ENCODE measurements around the gene MESD.

MESD gene

DNA sequence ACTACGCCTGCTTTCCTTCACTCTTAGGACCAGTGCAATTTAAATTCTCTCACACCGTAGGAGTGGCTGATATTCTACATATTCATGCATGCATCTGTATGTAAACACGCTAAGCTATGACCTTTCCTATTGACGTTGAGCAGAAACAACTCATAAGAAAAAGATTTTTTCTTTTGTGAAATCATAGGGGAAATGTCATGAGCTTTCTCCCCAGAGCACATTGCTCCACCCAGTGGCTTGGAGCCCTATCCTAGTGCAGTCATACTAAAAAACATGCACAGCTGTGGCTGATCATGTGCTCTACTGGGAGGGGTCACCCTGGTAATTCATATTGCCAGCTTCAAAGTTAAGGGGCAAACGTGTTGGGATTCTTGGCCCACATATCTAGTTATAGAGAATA, 1.8 kb upstream of the MESD start:
- no peak for DNase-seq (ENCODE audit: low read depth)

DNA sequence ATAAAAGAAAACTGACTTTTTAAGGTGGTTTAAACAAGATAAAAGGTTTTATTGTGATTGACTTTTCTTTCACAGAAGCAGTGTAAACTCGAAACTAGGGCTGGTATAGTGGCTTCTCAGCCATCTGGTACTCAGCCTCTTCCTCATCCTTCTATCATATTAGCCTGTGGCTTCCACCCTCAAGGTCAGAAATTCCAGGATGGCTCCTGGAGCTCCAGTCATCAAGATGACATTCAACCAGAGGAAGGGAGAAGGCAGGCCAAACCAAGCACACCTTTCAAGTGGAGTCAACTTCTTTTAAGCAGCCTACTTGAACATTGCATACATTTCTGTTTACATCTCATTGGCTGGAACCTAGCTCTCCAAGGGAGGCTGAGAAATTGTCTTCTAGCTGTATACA, 1.3 kb upstream of the MESD start:
- no peak for DNase-seq (ENCODE audit: low read depth)

DNA sequence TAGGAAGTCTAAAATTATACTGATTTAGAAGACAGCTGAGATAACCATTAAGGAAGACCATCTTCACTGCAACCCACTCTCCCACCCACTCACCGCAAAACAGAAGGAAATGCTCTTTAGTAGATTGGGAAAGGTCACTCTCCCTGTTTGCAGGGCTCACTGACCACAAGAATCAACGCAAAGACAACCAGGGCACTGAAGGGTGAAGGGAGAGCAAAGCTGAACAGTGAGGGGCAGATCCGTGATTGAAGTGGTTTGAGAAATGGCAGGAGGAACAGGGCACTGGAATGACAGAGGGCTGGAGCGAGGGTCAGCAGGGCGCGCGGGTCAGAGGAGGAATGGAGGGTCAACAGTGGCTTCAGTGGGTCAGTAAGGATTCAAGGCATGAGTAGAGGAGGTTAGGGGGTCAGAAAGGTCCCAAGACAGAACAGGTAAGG, 520 bp downstream of the MESD start:
- DNase-seq (ENCODE audit: low read depth) = no peak

DNA sequence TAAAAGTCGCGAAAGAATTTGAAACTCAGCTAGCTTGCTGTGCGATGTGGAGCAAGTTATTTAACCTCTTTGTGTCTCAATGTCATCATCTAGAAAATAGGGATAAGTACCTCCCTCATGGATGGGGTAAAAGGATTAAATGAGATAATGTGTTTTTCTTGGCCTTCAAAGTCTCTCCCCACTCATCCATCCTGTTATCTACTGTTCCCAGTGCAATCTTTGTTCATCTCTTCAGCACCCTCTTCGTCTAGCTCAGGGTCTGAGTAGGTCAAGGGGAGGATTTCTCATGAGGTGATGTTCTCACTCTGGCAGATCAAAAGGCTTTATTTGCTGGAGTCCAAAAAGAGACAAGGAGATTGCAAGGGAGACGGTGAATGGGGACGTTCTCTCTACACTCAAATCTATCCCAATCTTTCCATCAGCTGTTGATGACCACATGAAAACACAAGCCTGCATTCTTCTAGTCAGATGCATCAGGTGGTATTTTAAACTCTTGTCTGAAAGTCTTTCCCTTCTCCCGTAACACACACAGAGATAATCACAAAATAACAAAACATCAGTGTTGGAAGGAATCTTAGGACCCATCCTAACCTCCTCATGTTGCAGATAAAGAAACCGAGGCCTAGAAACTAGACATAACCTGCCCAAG, 1.3 kb downstream of the MESD start:
- no peak for DNase-seq (ENCODE audit: low read depth)

DNA sequence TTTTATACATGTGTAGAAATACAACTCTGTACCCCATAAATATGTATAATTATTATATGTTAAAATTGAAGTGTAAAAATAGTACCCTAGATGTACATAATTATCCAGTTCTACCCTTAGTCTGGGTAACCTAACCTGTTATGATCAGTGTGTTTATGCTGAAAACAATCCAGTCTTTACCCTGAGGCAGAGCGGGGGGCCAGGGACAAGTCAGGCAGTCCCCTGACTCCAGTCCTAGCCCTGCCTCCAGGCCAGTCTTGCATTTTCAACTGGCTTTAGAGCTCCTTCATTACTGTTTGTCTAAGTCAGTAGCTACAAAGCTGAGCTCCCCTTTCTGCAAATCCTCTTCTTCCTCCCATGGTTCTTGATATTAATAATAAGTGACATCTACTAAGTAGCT, 3.1 kb downstream of the MESD start:
- DNase-seq (ENCODE audit: low read depth) = no peak

DNA sequence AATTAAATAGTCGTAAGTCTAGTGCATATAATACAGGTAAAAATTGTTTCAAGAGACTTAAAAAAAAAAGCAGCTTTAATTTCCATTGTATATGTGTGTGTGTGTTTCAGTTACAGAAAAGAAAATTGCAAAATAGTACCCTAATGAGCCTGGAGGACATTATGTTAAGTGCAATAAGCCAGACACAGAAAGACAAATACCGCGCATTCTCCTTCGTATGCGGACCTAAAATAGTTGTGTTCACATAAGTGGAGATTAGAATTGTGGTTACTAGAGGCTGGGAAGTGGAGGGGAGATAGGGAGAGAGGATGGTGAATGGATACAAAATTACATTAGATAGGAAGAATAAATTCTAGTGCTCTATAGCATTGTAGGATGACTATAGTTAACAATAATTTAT, 3.6 kb downstream of the MESD start:
- DNase-seq (ENCODE audit: low read depth) = no peak

DNA sequence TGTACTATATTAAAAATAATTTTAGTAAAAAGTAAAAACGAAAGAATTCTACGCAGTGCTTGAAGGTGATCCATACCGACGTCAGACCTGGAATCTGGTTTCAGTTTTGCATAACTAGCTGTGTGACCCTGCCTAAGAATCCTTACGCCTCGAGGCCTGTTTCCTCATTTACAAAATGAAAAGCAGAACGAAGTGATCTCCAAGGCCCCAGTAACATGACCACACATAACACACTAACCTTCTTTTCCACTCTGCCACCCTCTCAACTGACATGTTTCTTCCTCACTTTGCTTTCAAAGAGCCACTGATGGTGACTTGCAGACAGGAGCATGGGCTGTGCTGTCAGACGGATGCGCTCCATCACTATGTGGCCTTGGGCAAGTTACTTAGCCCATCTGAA, 4.8 kb downstream of the MESD start:
- DNase-seq (ENCODE audit: low read depth) = no peak

DNA sequence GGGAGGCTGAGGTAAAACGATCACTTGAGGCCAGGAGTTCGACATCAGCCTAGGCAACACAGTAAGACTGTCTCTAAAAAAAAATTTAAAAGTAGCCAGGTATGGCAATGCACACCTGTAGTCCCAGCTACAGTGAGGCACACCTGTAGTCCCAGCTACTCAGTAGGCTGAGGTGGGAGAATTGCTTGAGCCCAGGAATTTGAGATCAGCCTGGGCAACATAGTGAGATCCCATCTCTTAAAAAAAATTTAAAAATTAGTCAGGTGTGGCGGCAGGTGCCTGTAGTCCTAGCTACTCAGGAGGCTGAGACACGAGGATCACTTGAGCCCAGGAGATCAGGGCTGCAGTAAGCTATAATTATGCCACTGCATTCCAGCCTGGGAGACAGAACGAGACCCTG, 6.8 kb downstream of the MESD start:
- no peak for DNase-seq (ENCODE audit: low read depth)

DNA sequence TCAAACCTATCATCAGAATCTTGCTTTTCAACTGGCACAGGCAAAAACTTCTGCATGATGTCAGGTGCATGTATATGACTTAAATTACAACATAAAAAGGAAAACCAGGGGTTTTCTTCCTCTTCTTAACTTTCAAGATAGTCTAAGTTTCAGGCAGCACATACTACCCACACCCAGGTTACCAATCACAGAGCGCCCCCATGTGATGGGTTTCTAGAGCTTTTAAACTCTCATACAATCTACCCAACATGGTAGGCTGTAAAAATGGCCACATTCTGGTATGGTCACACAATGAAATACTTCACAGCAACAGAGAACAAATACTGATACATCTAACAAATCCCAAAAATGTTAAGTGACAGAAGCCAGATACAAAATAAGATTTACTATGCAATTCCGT, 7.4 kb downstream of the MESD start:
- DNase-seq (ENCODE audit: low read depth) = no peak

DNA sequence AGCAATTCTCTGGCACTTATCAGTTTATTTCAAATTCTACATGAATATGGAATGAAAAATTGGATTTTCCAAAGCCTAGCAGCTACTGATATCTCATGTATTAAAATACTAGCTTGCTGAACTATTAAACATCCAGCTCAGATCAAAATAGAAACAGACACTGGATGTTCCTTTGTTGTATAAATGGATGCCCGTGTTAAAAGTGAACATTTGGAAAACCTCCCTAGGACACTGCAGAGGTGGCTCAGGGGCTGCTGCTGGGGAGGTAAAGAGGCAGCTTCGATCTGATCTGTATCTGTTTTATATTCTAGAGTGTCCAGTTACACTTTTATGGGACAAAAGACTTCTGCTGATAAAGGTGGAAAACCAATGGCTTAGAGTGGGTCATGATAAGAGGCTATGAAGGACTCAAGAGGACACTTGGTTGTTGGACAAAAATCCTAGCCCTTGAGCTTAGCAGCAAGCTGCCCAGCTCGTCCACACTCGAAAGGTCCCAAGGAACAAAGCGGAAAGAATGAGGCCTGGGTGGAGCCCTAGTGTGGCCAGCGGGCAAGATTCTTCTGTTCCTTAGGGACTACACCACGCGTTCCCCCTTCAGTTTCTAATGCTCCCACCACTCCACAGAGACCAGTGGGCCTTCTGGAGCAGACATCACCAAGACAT, 9.9 kb downstream of the MESD start:
- DNase-seq (ENCODE audit: low read depth) = no peak

DNA sequence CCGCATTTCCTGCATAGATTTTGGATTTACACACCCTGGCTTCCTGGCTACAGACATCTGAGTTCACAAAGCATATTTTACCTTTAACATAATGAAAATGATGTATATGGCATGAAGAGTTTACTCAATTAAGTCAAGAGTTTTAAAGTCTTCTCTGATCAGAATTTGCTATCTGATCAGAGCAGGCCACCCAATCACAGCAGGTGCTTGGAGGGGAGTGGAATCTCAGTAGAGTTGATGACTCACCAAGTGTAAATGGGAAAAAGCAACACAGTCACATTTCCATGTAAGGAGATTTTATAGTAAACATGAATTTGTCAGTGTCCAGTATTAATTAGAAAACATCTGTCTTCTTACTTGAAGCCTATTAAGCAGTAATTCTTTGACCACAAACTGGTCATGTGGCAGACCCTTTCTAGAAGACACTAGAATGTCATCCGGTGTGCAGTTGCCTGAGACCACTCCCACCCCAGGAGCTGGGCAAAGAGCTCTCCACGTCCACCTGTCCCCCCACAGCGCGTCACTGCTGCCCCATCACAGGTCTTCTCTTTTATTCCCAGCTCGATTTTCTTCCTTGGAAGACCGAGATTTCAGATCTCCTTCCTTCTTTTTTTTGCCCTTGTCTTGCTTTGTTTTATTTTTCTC, 10.8 kb downstream of the MESD start:
- no peak for DNase-seq (ENCODE audit: low read depth)

DNA sequence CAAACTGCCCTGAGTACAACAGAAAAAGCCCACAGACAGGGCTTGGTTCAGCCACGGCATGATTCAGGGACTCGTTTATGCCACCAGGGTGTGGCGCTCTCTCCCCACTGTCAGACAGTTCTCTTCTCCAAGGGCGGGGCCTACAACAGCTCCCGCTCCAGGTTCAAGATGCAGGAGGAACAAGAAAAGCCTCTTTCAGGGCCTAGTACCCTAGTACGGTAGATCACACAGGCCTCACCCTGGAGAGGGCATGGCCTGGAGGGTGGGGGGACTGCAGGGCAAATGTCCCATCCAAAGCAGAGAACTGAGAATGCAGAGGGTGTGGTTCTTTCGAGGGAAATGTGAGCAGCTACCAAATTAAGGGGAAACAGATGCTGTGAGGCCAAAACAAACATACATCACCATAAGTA, 12.0 kb downstream of the MESD start:
- no peak for DNase-seq (ENCODE audit: low read depth)

DNA sequence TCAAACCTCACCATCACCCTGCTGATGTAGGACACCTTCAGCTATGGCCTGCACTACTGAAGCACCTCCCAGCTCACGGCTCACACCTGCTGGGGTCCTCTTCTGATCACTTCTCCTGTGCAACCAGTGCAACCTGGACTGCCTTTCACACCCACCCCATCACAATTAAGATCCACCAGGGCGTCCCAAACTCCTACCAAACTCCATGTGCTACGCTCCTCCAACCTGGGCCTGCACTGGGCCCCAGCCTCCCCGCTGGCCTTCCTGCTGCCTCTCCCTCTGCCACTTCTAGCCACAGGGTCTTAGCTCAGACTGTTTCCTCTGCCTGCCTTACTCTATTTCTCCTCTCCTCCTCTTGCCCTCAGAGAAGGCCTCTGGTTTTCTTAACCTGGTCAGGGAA, 12.8 kb downstream of the MESD start:
- DNase-seq (ENCODE audit: low read depth) = no peak

DNA sequence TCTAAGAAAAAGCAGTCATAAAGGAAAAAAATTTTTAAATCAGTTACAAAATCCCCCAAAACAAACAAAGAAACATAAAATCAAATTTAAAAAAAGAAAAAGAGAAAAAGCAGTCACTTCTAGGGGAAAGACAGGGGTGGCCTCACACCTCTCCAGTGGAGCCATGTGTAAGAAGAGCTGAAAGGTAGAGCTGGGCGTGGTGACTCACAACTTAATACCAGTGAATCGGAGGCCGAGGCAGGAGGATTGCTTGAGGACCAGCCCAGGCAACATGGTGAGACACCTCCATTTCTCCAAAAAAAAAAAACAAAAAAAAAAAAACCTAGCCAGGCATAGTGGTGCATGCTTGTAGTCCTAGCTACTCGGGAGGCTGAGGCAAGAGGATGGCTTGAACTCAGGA, 14.7 kb downstream of the MESD start:
- no peak for DNase-seq (ENCODE audit: low read depth)

DNA sequence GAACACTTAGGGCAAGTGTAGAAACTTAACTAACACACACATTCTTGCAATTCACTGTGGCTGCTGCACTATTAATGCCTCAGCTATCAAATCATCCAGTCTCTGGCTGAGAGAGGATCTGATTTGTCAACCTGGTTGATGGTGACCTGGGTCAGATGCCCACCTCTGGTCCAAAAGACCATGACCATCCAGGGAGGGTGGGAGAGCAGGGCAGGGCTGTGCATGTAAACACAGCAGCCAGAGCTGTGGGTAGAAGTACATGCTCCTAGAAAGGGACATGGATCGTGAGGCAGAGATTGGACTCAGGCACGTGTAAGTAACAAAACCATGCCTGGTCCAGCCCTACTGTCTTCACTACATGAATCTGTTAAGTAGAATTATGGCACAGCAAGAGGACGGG, 17.3 kb downstream of the MESD start:
- DNase-seq (ENCODE audit: low read depth) = no peak

DNA sequence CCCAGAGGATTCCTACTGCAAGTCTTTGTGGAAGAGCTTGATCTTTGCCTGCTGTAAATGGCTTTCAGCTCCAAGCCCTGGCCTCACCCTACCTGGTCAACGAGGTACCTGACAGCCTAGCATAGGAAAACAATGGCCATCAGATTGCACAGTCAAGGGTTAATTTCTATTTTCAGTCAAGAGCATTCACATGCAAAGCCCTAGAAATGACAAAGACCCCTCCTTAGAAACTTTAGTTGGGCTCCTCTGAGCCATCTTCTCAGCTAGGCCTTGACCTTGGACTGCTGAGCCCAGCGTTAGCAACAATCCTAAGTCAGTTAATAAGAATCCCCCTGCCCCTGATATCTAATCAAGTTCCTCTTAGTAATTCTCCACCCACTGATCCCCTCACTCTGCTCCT, 18.5 kb downstream of the MESD start:
- no peak for DNase-seq (ENCODE audit: low read depth)

DNA sequence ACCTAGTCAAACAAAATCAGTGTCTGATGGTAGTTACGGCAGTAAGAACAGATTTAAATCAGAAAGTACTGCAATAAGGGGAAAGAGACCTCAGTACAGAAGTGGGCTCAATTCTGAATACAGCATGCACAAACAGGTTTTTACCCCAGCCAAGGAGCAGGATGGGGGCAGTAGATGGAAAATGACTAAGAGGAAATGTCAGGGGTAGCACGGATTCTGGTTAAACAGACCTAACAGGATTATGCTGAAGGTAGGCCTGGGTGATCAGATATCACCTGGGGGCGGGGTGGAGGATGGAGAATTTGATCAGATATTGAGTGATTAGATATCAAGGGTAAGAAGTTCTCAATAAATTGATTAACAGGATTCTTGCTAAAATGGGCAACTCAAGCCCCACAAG, 19.0 kb downstream of the MESD start:
- no peak for DNase-seq (ENCODE audit: low read depth)

DNA sequence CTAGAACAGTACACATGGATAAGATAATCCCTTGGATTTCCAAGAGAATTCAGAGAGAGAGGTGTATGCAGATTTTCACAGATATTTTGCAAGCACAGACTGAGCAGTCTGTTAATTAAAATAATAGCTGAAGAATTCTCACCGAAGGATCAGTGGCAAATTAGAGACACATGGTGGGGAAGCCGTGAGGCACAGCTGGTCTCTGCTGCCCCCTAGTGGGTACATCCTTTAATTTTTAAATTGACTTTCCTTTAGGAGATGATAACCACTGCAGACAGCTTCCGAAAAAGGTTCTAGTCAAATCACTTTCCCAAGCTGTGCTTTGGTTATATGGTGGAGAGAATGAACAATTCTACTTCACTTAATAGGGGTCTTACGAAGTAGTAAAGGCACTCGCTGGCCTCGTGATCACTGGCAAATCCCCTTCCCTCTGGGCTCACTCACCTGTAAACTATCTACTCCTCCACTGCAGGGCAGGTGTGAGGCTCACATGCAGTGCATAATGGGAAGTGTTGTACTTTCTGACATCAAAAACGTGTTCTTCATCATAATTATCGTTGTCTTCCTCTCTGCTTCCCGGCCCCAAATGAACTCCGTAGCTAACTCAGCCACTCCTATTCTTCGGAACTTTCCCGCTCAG, 19.5 kb downstream of the MESD start:
- peak; percentile 40 for DNase-seq (ENCODE audit: low read depth)

DNA sequence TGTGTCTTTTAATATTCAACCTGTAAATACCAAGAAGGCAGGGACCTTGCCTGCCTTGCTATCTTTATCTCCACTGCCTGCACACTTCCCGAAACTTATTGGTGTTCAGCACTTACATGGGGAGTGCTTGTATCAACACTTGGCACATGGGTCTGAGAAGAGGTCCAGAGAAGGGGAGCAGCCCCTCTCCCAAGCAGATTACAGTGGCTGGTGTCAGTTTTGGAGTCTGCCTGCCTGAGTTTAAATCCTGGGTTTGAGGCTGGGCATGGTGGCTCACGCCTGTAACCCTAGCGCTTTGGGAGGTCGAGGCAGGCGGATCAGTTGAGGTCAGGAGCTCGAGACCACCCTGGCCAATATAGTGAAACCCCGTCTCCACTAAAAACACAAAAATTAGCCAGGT, 20.3 kb downstream of the MESD start:
- DNase-seq (ENCODE audit: low read depth) = no peak

DNA sequence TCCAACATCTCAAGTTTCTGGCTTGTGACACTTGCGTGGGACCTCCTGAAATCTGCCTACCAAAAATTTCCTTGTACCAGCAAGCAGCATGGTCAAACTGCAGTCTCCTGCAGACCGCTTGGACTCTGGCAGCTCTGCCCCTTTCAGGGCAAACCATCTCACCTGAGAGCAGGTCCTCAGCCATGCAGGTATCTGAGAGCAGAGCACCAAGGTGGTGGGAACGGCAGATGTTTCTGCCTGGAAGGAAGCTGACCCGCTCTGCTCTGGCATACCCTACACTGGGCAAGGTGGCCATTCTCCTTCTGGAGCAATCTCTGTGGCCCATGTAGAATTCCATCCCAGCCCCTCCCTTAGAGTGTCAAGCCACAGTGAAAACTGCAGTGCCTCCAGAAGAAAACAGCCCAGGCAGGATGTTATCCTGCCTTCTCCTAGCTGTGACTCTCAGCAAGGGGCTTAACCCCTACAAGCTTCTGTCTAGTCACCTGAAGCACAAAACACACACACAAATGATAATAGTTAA, 21.6 kb downstream of the MESD start:
- DNase-seq (ENCODE audit: low read depth) = no peak

DNA sequence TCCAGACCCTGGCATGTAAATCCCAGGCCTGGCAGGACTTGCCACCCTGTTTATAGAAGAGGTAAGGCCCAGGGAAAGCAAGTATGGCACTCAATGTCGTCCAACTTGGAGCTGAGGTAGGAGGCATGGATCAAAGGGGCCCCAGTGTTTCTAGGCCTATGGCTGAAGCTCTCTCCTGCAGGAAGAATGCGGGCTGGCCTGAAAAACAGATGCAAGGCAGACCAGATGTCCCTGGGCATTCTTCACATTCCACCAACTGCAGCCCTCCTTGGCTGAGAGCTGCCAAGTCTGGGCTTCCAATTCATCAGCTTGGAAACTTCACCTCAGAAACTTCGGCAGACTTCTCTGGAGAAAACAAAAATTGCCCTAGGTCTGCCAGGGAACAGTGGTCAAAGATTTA, 22.2 kb downstream of the MESD start:
- DNase-seq (ENCODE audit: low read depth) = no peak

DNA sequence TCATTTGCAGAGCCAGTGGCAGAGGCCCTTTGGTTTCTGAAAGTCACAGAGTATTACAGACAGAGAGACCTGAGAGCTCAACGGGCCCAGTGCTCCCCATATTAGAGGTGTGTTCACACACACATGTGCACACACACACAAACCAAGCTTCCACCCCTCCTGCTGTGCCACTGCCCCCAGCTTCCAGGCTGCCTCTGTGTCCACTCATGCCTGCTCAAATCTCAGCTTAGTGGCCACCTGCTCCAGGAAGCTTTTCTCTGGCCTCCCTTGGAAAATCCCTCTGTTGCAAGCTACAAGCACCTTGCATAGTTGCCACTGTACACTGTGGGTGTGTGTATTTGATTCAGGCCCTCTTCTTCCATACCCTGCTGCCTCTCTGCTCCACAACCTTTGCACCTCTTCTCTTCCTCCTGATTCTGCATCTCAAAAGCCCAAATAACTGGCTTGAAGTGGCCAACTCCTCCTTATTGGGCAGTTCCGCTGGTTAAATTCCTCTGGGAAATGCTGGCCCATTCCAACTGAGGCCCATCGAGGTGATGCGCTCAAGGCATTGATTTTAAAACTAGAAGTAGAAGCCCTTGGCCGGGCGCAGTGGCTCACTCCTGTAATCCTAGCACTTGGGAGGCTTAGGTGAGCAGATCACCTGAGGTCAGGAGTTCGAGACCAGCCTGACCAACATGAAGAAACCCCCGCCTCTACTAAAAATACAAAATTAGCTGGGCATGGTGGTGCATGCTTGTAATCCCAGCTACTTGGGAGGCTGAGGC, 23.0 kb downstream of the MESD start:
- DNase-seq (ENCODE audit: low read depth) = no peak

Data from activated gamma-delta T cell treated with anti-CD3 and anti-CD28 coated beads, Interleukin-2, amount 50 U/mL, for 16 hours (primary cell).